ENCODE data around the gene RBMS3. TPM values are rescaled to one million over a fixed set of nuclear protein-coding genes. Genes with fewer than 3 reads are reported as not detected.
A peak's percentile ranks its signal among the peaks of the same experiment; 100 is the strongest.

RBMS3 gene
- total RNA-seq, 1 donor from 2014 or later, result 3.4 TPM

DNA sequence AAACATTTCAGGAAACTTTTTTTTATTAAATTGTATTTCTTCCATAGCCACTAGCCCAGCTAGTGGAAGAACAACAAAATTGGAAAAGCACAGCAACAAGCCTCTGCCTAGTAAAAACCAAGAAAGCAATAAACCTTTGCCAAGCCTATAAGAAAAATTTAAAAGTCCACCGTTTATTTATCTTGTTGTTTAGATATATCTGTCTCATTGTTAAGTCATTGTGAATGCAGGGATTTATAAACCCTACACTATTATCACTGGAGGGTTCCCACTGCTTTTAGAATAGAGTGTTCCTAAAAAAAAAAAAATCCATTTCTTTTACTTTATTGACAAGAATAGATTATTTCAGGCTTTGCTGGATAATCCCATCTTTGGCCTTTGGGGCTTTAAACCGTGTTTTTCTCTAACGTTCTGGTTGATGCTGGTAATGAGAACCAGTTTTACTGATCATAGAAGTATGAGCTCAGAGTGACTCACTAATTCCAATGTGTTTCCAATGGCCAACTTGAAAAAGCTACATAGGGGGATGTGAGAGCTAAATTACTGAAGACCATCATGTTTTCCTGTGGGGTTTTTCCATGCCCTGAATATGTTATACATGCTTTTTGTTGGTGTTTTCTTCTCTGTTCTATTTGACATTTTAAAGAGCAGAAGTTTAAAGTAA is 634.1 kb downstream of the RBMS3 start:
- FAIRE-seq, result no peak
- no peak overlapping the region for H3K4me3 ChIP-seq (ENCODE audit: low read depth, low read length)

DNA sequence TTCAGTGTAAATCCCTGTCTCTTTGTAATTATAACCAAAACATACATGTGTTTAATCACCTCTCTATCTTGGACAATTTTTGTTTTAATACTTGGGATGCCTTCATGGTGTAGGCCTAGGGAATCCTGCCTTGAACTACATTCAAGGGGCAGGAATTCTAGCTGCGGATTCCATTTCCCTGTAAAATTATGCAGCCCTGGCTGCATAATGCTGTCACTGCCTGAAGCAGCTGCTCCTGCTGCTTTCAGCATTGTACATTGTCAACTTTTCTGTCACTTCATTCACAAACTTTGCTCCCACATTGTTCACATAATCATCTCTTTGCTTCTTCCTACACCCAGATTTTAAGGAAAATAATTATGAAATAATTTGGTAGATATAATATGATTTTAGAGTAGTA is 638.7 kb downstream of the RBMS3 start:
- DNase-seq (ENCODE audit: low read depth) (no peak), FAIRE-seq (no peak)
- Histone ChIP-seq H3K27me3 (ENCODE audit: control insufficient read depth, insufficient read depth, low read length) (no peaks in the 10 kb centered on the region), H3K36me3 (ENCODE audit: control insufficient read depth, insufficient read depth, low read length) (no peaks in the 10 kb centered on the region), H3K4me3 (ENCODE audit: low read depth, low read length) (no peak overlapping the region)
- TF ChIP-seq, protein P1, sequence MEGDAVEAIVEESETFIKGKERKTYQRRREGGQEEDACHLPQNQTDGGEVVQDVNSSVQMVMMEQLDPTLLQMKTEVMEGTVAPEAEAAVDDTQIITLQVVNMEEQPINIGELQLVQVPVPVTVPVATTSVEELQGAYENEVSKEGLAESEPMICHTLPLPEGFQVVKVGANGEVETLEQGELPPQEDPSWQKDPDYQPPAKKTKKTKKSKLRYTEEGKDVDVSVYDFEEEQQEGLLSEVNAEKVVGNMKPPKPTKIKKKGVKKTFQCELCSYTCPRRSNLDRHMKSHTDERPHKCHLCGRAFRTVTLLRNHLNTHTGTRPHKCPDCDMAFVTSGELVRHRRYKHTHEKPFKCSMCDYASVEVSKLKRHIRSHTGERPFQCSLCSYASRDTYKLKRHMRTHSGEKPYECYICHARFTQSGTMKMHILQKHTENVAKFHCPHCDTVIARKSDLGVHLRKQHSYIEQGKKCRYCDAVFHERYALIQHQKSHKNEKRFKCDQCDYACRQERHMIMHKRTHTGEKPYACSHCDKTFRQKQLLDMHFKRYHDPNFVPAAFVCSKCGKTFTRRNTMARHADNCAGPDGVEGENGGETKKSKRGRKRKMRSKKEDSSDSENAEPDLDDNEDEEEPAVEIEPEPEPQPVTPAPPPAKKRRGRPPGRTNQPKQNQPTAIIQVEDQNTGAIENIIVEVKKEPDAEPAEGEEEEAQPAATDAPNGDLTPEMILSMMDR (IDR thresholded peaks at IDR 0.05; ENCODE audit: insufficient read depth, low read length, severe bottlenecking), result no peak

More for the DNA sequence above, 634.1 kb downstream of the RBMS3 start:
- peak; percentile 28 for DNase-seq (ENCODE audit: low read depth)
- TF ChIP-seq, protein P1 (IDR thresholded peaks at IDR 0.05; ENCODE audit: insufficient read depth, low read length, severe bottlenecking), result no peak
- Histone ChIP-seq H3K27me3 (ENCODE audit: control insufficient read depth, insufficient read depth, low read length) (no peaks in the 10 kb centered on the region), H3K36me3 (ENCODE audit: control insufficient read depth, insufficient read depth, low read length) (no peaks in the 10 kb centered on the region)

DNA sequence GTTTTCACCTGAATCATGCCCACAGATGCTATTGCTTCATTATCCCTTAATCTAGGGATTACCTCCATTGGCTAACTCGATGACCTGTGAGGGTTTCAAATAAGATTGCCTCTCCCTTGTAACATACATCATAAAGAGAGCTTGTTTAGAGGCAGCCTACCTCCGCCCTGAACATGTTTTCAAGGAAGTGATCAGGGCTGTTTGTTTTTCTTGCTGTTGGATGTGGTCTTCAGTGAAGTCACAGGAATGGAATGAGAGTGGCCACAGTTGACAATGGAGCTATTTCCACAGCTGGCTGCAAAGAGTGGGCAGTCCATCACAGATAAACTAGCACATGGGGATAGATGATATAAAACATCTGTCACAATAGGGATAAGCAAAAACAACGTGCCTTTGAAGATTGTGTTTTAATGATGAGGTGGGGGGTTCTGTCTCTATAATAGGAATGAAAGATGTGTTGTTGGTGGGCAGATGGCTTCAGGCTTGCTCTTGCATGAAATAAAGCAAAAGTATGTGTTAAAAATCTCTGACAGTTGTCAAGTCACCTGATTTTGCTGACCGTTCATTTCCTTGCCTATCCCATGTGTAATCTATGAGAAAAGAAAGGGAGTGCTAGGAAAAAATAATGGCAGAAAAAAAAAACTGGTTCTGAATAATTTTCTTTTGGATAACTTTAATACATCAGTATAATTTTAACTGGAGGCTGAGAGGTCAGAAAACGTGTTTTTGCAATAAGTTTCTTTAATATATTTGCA is 642.3 kb downstream of the RBMS3 start:
- TF ChIP-seq, protein P1 (IDR thresholded peaks at IDR 0.05; ENCODE audit: insufficient read depth, low read length, severe bottlenecking), result no peak
- DNase-seq (ENCODE audit: low read depth) (peak; percentile 92), FAIRE-seq (peak; percentile 64)
- Histone ChIP-seq H3K4me3 (ENCODE audit: low read depth, low read length) (no peak overlapping the region), H3K27me3 (ENCODE audit: control insufficient read depth, insufficient read depth, low read length) (no peaks in the 10 kb centered on the region), H3K36me3 (ENCODE audit: control insufficient read depth, insufficient read depth, low read length) (no peaks in the 10 kb centered on the region)

DNA sequence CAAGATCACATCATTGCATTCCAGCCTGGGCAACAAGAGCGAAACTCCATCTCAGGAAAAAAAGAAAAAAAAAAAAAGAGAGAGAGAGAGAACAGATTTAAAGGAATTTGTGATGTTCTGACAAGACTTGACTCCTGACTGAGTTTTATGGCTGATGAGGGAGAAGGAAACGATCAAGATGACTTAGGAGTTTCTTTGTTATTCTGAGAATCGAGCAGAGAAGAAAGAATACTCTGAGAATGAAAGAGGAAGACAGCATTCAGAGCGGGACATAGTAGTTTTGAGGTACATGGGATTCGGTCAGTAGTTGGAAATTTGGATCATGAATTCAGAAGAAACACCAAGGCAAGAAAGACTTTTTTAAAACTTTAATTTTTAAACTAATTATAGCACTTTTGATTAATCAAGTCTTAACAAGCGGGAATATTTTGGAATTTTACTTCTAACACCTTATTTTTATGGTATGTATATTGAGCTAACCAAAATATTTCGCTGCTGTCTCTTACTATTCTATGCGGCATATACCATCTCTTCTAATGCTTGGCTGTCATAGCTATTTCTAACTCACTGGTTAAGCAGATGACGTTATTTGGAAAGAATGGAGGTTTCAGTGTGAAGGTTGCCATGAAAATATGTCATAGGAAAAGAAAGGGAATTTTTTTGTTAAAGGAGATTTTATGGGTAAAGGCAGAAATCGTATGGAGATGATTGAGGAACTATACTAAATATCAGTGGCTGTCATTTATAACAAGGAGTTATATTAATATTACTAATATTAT is 644.1 kb downstream of the RBMS3 start:
- no peak for FAIRE-seq
- Histone ChIP-seq H3K36me3 (ENCODE audit: control insufficient read depth, insufficient read depth, low read length) (no peaks in the 10 kb centered on the region), H3K4me3 (ENCODE audit: low read depth, low read length) (no peak overlapping the region), H3K27me3 (ENCODE audit: control insufficient read depth, insufficient read depth, low read length) (no peaks in the 10 kb centered on the region)
- no peak for DNase-seq (ENCODE audit: low read depth)
- TF ChIP-seq, protein P1 (IDR thresholded peaks at IDR 0.05; ENCODE audit: insufficient read depth, low read length, severe bottlenecking), result no peak

DNA sequence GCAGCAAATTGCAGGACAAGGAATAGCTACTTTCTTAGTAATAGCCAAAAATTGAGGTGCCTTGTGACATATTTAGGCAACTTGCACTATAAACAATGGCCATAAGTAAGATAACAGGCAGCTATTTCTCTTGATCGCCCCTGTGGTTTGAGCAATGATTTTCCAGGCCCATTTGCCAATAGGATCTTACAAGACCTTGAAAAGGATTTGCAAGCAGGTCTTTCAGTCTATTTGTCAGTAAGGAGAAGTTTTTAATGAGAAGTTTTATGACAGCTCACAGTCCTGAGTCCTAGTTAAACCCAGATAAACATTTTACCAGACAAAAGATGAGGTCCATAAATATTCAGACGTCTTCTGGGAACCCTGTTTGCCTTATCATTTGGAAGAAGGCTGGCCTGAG is 645.5 kb downstream of the RBMS3 start:
- DNase-seq (ENCODE audit: low read depth) (no peak), FAIRE-seq (no peak)
- Histone ChIP-seq H3K4me3 (ENCODE audit: low read depth, low read length) (no peak overlapping the region), H3K27me3 (ENCODE audit: control insufficient read depth, insufficient read depth, low read length) (no peaks in the 10 kb centered on the region), H3K36me3 (ENCODE audit: control insufficient read depth, insufficient read depth, low read length) (no peaks in the 10 kb centered on the region)
- TF ChIP-seq, protein P1 (IDR thresholded peaks at IDR 0.05; ENCODE audit: insufficient read depth, low read length, severe bottlenecking), result no peak

All from bronchial epithelial cell (primary cell).